Kidney (tissue), 14 donors: ENCODE data around the gene CTSL. TPM values are rescaled to one million over a fixed set of nuclear protein-coding genes. Genes with fewer than 3 reads are reported as not detected.

ENCODE experiments used
- DNase-seq, 5 donors: peaks; one replicate each; pipeline ENCODE4 v3.0.0-alpha.2; 2013 to 2020
- FAIRE-seq: peaks from 2 replicates; lab custom pipeline; 2012; peaks lifted over from hg19 to GRCh38; lab: Jason Lieb, UNC
- H3K27ac ChIP-seq, 2 donors: one replicate each; pipeline ENCODE4 v1.7.0; 2013; ENCODE audit warnings: low read depth in 2 of 2, low read length in 2 of 2, inconsistent platforms in 1 of 2
- H3K27me3 ChIP-seq: one replicate; pipeline ENCODE4 v1.7.1; 2013; ENCODE audit warnings: low read length, inconsistent platforms; ENCODE audit not compliant: control insufficient read depth, insufficient read depth
- H3K36me3 ChIP-seq, 3 donors: one replicate each; pipeline versions ENCODE4 v1.7.0 to v1.7.1; 2013; ENCODE audit warnings: low read length in 3 of 3, control low read depth in 1 of 3, inconsistent platforms in 1 of 3; ENCODE audit not compliant: insufficient read depth in 3 of 3, control insufficient read depth in 2 of 3
- H3K4me1 ChIP-seq, 3 donors: one replicate each; pipeline versions ENCODE4 v1.7.0 to v1.7.1; 2013; ENCODE audit warnings: low read length in 3 of 3, inconsistent platforms in 1 of 3, low read depth in 1 of 3; ENCODE audit not compliant: control insufficient read depth in 2 of 3, insufficient read depth in 2 of 3
- H3K4me3 ChIP-seq, 3 donors: one replicate each; pipeline versions ENCODE4 v1.7.0 to v1.8.1; 2013; ENCODE audit warnings: low read length in 3 of 3, control low read depth in 1 of 3, inconsistent platforms in 1 of 3
- H3K9ac ChIP-seq, 3 donors: one replicate each; pipeline versions ENCODE4 v1.7.0 to v1.7.1; 2013; ENCODE audit warnings: low read length in 3 of 3, control low read depth in 1 of 3, inconsistent platforms in 1 of 3
- H3K9me3 ChIP-seq, 3 donors: one replicate each; pipeline versions ENCODE4 v1.7.0 to v1.7.1; 2013; ENCODE audit warnings: low read length in 3 of 3, control low read depth in 1 of 3, inconsistent platforms in 1 of 3; ENCODE audit not compliant: control insufficient read depth in 2 of 3, insufficient read depth in 1 of 3
- intact Hi-C: fragments of 100-400 bp; cut with DNase I; formaldehyde crosslinking; loops from one replicate; pipeline ENCODE4 v1.11.1; 2022
- polyA plus RNA-seq: library from polyadenylated mRNA; stranded (reverse); fragments of 350-450 nt; fragmentation: Illumina TruSeq; extraction: RNeasy Lipid Tissue Mini Kit (QIAGEN cat#74804); gene quantifications from one replicate; pipeline ENCODE4 v1.2.3, GENCODE V29; 2014; ENCODE audit warnings: low read depth, low replicate concordance; ENCODE audit not compliant: insufficient read depth
- total RNA-seq: library from RNA; stranded (reverse); fragmentation: NEBNext Ultra II Directional; extraction: Animal tissue kit (Norgen Biotek cat#: 25700); gene quantifications from one replicate; pipeline ENCODE4 v1.2.1, GENCODE V29; 2021
- TF ChIP-seq, protein P1 (sequence below): IDR thresholded peaks from 3 replicates; pipeline ENCODE4 v1.5.1; 2012; ENCODE audit warnings: mild to moderate bottlenecking, moderate library complexity, borderline replicate concordance; ENCODE audit not compliant: insufficient read depth; ENCODE audit errors: extremely low read depth
- donor health status: control.
- donor health status: control.
- donor health status: control.
- donor health status: control.
- donor health status: control.
- donor health status: DM: yes; HTN: yes; CAD: no.
- donor health status: Normal renal cell carcinoma (clear cell type).

The CTSL gene
- total and polyA plus RNA-seq, 2 donors from 2014 or later: 139 to 237 TPM

GRCh38 chr9:87707805-87708506, 18.0 kb upstream of the CTSL start:
- Histone ChIP-seq H3K27ac (no peak overlapping the region), H3K4me1 (peaks cover 0 to 5% (median 4%) of the 10 kb centered on the region in 3 donors), H3K9me3 (no peaks in the 10 kb centered on the region), H3K36me3 (peaks cover 4 to 36% (median 12%) of the 10 kb centered on the region in 3 donors), H3K4me3 (no peak overlapping the region), H3K27me3 (no peaks in the 10 kb centered on the region), H3K9ac (no peak overlapping the region)
- no peak for DNase-seq
- intact Hi-C loops: no loop called here
- TF ChIP-seq, protein P1, sequence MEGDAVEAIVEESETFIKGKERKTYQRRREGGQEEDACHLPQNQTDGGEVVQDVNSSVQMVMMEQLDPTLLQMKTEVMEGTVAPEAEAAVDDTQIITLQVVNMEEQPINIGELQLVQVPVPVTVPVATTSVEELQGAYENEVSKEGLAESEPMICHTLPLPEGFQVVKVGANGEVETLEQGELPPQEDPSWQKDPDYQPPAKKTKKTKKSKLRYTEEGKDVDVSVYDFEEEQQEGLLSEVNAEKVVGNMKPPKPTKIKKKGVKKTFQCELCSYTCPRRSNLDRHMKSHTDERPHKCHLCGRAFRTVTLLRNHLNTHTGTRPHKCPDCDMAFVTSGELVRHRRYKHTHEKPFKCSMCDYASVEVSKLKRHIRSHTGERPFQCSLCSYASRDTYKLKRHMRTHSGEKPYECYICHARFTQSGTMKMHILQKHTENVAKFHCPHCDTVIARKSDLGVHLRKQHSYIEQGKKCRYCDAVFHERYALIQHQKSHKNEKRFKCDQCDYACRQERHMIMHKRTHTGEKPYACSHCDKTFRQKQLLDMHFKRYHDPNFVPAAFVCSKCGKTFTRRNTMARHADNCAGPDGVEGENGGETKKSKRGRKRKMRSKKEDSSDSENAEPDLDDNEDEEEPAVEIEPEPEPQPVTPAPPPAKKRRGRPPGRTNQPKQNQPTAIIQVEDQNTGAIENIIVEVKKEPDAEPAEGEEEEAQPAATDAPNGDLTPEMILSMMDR: no peak
- no peak for FAIRE-seq

GRCh38 chr9:87708546-87708945, 17.4 kb upstream of the CTSL start:
- Histone ChIP-seq H3K9ac (no peak overlapping the region), H3K27me3 (no peaks in the 10 kb centered on the region), H3K9me3 (no peaks in the 10 kb centered on the region), H3K36me3 (peaks cover 4 to 30% (median 12%) of the 10 kb centered on the region in 3 donors), H3K4me1 (peaks cover 0 to 7% (median 4%) of the 10 kb centered on the region in 3 donors), H3K27ac (no peak overlapping the region), H3K4me3 (no peak overlapping the region)
- intact Hi-C loops: no loop called here
- FAIRE-seq: peak; percentile 29
- no peak for DNase-seq
- TF ChIP-seq, protein P1: no peak

GRCh38 chr9:87708986-87709728, 16.8 kb upstream of the CTSL start:
- no peak for FAIRE-seq
- H3K4me3 ChIP-seq: no peak overlapping the region
- no peak overlapping the region for H3K9ac ChIP-seq
- peaks cover 0 to 7% (median 4%) of the 10 kb centered on the region in 3 donors for H3K4me1 ChIP-seq
- no peaks in the 10 kb centered on the region for H3K9me3 ChIP-seq
- H3K36me3 ChIP-seq: peaks cover 4 to 28% (median 12%) of the 10 kb centered on the region in 3 donors
- intact Hi-C loops: no loop called here
- H3K27me3 ChIP-seq: no peaks in the 10 kb centered on the region
- TF ChIP-seq, protein P1: no peak
- no peak overlapping the region for H3K27ac ChIP-seq
- no peak for DNase-seq
